Suprapubic skin (tissue), 3 donors: ENCODE data around the gene EBNA1BP2.
"Not testable (repeated sequence)": the region's sequence is repeated elsewhere in the genome, so short reads cannot be mapped to it uniquely, and the experiment has no call there.

ENCODE experiments used
- CTCF ChIP-seq, 2 donors: fragments of 200-600 bp in 1 of 2; fragments of 450-650 bp in 1 of 2; sonication (generic) in 1 of 2; IDR thresholded peaks; one replicate each; pipeline ENCODE4 v1.5.1; 2016 to 2019; ENCODE audit warnings: antibody characterized with exemption in 2 of 2, mild to moderate bottlenecking in 1 of 2, moderate library complexity in 1 of 2
- EP300 ChIP-seq: sonication (generic); formaldehyde crosslinking; IDR thresholded peaks from one replicate; pipeline ENCODE4 v1.6.1; 2017; ENCODE audit warnings: antibody characterized with exemption

- TF ChIP-seq EP300; CTCF (IDR thresholded peaks at IDR 0.05): not testable (repeated sequence)
Observed at GRCh38 chr1:43208277-43208676, 36.2 kb upstream of the EBNA1BP2 start.
